ENCODE data around the gene SYTL2. TPM values are rescaled to one million over a fixed set of nuclear protein-coding genes. Genes with fewer than 3 reads are reported as not detected.
A peak's percentile ranks its signal among the peaks of the same experiment; 100 is the strongest.
"Not testable (repeated sequence)": the region's sequence is repeated elsewhere in the genome, so short reads cannot be mapped to it uniquely, and the experiment has no call there.

The SYTL2 gene, protein sequence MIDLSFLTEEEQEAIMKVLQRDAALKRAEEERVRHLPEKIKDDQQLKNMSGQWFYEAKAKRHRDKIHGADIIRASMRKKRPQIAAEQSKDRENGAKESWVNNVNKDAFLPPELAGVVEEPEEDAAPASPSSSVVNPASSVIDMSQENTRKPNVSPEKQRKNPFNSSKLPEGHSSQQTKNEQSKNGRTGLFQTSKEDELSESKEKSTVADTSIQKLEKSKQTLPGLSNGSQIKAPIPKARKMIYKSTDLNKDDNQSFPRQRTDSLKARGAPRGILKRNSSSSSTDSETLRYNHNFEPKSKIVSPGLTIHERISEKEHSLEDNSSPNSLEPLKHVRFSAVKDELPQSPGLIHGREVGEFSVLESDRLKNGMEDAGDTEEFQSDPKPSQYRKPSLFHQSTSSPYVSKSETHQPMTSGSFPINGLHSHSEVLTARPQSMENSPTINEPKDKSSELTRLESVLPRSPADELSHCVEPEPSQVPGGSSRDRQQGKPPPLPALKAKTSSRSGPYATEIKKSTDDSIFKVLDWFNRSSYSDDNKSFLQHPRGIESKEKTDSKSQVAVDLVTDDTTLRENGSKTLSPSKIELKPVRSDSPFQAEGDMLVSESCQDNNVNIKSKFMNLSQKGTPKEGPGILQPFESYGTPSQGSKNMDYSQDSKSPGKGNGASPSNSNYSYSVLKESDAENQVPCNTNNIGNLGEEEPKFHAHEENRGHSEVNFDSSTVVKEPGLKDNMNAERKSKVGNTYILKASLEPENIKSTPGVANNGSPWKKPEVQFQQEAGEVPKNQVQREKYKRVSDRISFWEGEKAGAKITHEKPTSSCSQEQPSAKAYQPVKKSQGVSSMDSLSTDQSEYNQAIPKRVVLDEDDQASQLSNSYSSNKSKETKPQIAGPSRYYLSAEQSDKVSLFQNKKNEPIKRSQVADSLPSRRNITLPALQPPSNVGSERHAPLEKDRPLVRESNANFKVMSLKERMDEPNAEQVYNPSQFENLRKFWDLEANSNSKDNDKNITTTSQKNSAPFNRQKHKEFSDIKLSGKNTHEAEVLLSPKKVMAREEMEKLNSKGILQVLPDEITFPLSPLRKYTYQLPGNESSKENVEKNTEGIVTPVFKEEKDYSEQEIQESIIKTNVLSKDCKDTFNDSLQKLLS (N-terminal part only)
- 65.8 TPM for total RNA-seq

DNA sequence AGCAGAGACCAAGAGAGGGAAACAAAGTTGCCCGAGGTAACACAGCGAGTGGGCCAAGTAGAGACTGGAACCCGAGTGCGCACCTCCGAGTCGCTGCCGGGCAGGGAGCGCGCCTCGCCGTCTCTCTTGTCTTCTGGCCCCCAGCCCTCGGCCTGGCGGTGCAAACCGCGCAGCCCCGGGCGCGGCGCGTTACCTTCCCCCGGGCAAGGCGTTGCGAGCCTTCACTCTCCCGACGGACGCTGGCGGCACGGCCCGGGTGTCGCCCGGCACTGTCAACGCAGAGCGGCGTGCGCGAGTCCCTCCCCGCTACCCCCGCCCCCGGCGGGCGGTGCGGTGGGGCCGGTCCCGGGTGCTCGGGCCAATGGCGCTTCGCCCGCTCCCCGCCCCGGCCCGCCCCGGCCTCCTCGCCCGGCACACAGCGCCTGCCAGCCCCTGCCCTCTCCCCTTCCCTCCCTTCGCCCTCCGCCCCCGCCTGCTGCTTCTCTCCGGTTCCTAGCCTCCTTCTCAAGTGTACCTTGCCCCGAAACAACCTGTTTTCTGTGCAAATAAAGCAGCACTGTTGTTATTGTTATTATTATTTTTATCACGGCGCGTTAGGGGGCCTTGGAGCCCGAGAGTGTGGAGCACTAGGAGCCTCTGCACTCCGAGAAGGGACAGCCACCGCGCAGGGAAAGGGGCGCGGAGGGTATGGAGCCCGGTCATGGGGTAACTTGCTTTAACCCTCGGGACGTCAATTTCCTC, at the start of gene SYTL2:
TSS of gene SYTL2 (minus strand) at position 271 of the 741 bp plus-strand sequence. CDS start 53,416 bp downstream, outside the sequence.
- DNase-seq, result peak; percentile 76

DNA sequence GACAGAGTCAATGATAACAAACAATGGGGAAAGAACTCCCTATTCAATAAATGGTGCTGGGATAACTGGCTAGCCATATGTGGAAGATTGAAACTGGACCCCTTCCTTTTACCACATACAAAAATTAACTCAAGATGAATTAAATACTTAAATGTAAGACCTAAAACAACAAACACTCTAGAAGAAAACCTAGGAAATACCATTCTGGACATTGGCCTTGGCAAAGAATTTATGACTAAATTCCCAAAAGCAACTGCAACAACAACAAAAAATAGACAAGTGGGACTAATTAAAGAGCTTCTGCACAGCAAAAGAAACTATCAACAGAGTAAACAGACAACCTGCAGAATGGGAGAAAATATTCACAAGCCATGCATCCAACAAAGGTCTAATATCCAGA, 48.6 kb upstream of the SYTL2 start:
- not testable (repeated sequence) for DNase-seq

DNA sequence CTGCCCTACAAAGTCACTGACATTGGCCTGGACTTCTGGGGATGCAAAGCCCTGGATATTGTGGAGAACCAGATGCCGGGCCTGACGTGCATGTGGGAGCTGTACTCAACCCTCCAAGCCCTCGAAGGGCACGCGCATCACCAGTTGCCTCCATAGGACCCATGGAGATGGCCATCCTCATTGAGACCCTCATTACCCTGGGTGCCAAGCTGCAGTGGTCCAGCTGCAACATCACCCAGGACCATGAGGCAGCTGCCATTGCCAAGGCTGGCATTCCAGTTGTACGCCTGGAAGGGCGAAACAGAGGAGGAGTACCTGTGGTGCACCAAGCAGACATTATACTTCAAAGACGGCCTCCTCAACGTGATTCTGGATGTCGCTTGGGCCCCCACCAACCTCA, 46.2 kb upstream of the SYTL2 start:
- DNase-seq, result no peak

DNA sequence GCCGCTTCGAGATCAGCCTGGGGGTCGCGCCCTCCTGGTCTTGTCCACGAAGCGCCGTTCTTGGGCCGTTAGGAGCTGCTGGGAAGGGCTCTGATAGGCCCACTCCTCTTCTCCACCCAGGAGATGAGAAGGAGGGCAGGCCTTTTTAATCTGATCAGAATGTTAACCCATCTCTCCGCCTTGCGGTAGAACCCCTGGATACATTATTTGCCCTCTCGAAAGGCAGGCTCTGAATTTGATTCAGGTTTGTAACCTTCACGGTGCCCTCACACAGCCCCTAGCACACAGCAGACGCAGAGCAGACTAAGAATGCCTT, 44.4 kb upstream of the SYTL2 start, which contains the start of gene CCDC83:
TSS of gene CCDC83 (plus strand) at position 43 of the 316 bp plus-strand sequence. CDS start 9,741 bp downstream, outside the sequence.
- no peak for DNase-seq

DNA sequence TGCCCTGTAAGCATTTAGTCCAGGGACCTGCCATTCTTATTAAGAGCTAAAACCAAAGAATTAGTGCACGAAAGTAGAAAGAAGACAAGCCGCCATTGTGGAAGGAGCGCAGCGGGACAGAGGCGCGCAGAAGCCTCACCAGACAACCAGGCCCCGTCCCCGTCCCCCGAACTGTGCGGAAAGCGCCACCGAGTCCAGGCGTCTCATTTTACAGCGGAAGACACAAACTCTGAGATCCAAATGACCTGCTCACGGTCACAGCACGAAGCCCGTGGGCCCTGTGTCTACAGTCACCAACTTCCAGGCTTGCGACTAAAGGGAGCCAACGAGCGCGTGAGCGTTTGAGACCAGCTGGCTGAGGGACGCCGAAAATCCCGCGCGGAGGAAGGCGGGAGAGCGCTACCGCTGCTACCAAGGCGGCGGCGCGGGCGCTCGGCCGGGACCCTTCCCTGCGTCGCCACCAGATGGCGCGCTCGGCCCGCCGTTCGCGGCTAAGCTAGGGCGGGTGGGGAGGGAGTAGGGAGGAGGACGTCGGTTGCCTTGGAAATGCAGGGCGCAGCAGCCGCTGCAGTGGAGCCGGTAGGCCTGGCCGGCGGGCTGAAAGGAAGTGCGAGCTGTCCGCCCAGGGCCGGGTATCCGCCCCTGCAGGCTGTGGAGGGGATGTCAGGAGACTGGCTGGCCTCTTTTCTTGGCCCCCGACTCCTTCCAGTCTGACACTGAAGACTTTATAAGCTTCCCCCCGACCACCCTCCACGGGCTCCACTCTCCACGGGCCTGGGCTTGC, 43.8 kb upstream of the SYTL2 start:
- peak; percentile 95 for DNase-seq

DNA sequence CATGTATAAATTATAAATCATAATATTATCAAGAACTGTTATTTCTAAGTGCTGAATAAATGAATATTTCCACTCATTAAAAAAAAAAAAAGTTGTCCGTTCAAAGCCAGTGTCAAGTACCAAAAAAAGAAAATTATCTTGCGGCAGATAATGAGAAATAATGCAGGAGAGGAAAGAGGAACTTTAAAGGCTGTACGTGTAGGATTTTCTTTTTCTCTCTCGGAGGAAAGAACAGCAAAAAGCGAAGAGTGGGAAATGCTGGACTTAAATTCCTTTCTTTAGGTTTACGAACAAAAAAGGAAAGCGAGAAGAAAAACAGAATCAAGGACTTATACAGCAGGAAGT, 43.2 kb upstream of the SYTL2 start:
- DNase-seq, result no peak

DNA sequence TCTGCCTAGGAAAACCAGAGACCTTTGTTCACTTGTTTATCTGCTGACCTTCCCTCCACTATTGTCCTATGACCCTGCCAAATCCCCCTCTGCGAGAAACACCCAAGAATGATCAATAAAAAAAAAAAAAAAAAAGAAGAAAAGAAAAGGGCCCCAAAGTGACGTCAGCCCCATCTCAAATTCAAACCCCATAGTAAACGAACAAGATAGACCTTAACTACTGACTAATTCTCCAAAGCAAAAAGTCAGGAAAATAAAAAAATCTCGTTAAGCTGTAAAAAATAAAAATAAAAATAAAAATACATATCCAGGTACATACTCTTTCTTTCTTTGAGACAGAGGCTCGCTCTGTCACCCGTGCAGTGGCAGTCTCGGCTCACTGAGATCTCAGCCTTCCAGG, 42.6 kb upstream of the SYTL2 start:
- not testable (repeated sequence) for DNase-seq

DNA sequence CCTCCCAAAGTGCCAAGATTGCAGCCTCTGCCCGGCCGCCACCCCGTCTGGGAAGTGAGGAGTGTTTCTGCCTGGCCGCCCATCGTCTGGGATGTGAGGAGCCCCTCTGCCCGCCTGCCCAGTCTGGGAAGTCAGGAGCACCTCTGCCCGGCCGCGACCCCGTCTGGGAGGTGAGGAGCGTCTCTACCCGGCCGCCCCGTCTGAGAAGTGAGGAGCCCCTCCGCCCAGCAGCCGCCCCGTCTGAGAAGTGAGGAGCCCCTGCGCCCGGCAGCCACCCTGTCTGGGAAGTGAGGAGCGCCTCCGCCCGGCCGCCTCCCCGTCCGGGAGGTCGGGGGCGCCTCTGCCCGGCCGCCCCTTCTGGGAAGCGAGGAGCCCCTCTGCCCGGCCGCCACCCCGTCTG, 41.8 kb upstream of the SYTL2 start:
- DNase-seq, result not testable (repeated sequence)

DNA sequence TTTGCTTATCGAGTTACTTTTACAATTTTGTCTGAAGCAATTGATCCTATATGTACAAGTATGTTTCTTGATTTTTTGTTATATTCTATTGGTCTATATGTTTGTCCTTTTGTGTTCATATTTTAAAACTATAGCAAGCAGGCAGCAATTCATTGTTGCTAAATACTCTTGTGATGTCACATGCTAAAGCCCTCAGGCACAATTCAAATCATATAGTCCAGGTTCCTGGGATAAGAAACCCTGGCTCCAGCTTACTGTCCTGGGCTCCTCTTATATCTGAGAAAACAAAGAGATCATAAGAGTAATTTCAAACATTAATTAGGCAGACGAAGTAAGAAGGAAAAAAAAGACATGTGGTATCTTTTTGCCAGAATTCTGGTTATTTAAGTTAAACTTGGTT, 37.6 kb upstream of the SYTL2 start:
- DNase-seq, result no peak

DNA sequence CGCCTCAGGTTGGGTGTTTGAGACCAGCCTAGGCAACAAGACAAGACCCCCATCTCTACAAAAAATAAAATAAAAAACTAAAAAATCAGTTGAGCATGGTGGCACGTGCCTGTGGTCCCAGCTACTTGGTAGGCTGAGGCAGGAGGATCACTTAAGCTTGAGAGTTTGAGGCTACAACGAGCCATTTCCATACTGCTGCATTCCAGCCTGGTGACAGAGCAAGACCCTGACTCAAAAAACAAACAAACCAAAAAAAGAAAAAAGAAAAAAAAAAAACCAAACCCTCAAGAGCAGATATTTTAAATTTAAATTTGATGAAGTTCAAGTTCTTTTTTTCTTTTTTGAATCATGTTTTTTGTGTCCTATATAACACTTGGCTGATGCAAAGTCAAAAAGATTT, 37.1 kb upstream of the SYTL2 start:
- no peak for DNase-seq

DNA sequence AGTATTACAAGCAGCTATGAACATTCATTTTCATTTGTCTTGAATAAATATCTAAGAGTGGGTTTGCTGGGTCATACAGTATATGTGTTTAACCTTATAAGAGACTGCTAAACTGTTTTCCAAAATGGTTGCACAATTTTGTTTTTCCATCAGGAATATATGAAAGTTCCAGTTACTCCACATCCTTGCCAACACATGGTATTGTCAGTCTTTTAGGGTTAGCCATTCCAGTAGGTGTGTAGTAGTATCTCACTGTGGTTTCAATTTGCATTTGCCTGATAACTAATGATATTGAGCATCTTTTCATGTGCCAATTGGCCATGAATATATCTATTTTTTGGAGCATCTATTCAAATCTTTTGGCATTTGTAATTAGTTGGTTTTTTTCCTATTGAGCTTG, 36.5 kb upstream of the SYTL2 start:
- DNase-seq, result no peak

DNA sequence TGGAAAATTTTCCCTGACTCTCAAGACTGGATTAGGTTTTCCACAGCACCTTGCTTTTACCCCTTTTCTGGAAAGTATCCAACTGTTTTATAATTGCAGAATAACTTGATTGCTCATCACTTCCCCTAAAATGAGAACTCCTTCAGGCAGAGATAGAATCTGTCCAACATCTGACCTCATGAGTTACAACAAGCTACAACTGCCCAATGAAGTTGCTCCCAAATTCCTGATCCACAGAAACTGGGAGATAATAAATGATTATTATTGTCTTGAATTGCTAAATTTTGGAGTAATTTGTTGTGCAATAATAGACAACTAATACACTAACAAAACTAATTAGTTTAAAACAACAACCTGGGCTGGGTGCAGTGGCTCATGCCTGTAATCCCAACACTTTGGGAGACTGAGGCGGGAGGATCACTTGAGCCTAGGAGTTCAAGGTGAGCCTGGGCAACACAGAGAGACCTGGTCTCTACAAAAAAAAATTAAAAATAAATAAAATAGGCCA, 34.2 kb upstream of the SYTL2 start:
- no peak for DNase-seq

DNA sequence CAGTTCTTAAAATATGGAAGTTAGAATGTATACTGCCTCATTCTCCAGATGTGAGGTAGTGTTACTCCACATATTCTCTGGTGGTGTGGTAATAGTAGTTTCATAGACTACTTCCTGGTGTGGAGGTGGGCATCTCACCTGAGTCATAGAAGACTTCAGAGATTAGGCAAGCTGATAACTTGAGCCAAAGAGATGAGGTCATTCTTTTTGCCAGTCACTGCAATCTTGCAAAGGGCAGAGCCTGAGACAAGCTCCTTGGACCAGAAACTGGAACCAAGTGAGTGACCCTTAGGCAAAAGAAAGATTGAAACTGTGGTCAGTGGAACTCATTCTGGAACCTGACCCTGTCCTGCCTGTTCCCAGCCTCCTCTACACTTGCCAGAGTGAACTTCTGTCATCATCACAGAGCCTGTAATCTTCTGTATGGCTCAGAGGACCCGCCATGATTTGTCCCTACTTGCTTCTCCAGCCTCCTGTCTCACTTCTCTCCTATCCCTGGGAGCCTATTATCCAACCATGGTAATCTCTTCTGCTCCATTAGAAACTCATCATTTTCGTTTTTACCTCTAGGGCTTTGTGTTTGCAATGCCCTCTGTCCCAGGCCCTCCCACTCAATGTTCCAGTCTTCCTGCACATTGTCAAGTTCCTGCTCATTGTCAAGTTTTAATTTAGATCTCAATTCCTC, 33.6 kb upstream of the SYTL2 start:
- DNase-seq, result no peak

DNA sequence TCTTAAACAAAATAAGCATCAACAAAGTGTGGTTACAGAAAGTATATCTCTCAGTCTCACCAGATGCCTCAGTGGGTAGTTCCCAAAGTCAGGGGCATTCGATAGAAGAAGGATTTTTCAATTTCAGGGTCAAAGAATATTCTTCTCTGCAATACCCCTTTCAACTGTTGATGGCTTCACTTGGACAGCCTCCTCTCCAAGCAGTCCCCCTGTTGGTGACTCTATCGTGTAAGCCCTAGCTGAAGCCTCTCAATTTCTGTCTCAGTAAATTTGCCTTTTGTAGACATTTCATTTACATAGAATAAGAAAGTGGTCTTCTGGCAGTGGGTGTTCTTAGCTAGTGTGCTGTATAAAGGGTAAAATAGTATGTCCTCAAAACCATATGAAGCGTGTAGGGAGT, 33.0 kb upstream of the SYTL2 start:
- DNase-seq, result no peak

DNA sequence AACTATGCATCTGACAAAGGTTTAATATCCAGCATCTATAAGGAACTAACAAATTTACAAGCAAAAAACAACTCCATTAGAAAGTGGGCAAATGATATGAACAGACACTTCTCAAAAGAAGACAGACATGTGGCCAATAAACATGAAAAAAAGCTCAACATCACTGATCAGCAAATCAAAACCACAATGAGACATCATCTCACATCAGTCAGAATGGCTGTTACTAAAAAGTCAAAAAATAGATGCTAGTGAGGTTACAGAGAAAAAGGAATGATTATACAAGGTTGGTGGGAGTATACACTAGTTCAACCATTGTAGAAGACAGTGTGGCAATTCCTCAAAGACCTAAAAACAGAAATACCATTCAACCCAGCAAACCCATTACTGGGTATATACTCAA, 30.0 kb upstream of the SYTL2 start:
- DNase-seq, result not testable (repeated sequence)

DNA sequence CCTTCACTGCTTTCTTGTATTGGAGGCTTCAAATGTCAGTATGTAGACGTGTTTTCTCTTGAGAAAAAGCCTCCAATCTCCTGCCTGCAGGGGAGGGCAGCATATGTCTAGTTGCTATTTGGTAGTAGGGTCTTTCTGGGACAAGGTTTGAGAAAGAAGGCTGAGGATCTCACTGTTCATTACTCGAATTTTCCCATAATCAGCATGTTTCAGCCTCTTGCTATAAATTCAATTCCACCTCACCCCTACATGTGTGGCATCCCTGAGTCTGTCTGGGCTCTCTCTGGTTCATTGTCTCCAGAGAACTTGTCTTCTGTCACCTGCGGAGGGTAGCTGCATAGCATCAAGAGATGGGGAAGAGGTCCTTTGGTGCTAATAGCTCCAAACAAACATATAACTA, 24.8 kb upstream of the SYTL2 start:
- DNase-seq, result no peak

DNA sequence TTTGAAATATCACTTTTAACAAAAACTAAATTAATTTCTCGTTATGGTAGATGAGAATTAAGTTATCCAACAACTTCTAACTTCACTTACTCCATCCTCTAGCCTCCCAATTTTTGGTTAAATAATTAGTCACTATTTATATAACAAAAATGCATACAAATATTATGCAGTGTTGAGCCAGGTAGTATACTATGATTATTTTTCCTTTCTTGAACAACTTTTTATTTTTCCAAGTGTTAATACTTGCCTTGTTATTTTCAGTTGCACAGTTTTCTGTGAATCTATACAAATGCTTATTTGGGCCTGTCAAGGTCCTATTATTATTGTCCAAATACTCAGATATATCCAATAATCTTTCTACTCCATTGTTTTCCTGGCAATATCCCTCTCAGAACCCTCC, 24.3 kb upstream of the SYTL2 start:
- no peak for DNase-seq

DNA sequence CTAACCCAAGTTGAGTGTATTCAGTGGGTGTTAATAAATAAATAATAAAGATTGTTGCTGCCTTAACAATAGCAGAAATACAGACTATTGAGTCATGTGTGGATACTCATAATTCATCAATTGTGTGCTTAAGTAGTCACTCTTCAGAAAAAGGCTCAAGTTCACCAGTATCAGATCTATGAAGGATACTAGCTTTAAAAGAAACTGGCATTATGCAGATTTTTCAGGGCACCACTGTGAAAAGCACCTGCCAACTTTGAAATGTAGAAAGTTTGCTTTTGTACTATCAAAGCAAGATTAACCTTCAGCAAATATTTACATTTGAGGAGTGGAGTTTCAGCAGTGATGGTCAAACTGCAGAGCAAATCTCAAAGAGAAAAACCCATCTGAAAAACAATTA, 20.1 kb upstream of the SYTL2 start:
- no peak for DNase-seq

DNA sequence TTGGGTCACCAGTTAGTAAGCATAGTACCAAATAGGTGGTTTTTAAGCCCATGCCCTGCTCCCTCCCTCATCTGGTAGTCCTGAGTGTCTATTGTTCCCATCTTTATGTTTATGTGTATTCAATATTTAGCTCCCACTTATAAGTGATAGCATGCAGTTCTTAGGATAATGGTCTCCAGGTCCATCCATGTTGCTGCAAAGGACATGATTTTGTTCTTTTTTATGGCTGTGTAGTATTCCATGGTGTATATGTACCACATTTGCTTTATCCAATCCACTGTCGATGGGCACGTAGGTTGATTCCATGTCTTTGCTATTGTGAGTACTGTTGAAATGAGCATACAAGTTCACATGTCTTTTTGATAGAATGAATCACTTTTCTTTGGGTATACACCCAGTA, 18.2 kb upstream of the SYTL2 start:
- DNase-seq, result no peak

DNA sequence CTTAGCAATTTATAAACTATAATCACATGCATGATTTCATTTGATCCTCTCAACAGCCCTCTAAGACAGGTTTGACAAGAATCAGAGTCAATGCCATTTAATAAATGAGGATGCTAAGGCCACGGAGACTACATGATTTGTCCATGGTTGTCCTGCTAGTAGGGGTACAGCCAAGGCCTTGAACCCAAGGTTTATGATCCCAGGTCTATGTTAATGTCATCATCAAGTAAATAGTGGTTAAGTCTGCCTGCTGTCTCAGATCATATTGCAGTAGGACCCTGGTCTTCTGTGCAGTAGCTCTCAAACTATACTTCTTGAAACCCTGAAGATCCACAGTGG, 17.7 kb upstream of the SYTL2 start:
- no peak for DNase-seq

Measured in tongue (tissue), 2 donors.